Cardiac muscle cell (in vitro differentiated cells and primary cell): Measurements from ENCODE around the gene AK4. TPM values are rescaled to one million over a fixed set of nuclear protein-coding genes. Genes with fewer than 3 reads are reported as not detected.

Experiments used
- DNase-seq, 2 donors: peaks; one replicate each; pipeline versions ENCODE4 v3.0.0 to v3.0.0-alpha.2; 2010 to 2017; ENCODE audit warnings: low read depth in 1 of 2, low spot score in 1 of 2
- H3K27ac ChIP-seq: fragments of 200-600 bp; sonication (generic); 2 replicates; pipeline ENCODE4 v1.5.1; 2016
- H3K27me3 ChIP-seq: fragments of 200-600 bp; sonication (generic); 2 replicates; pipeline ENCODE4 v1.6.0; 2016; ENCODE audit warnings: control low read depth
- H3K36me3 ChIP-seq: fragments of 200-600 bp; sonication (generic); 2 replicates; pipeline ENCODE4 v1.5.1; 2016; ENCODE audit warnings: control low read depth
- H3K4me1 ChIP-seq: fragments of 200-600 bp; sonication (generic); 2 replicates; pipeline ENCODE4 v1.8.1; 2017; ENCODE audit warnings: low read depth, mild to moderate bottlenecking, mixed run types
- H3K4me3 ChIP-seq: fragments of 200-600 bp; sonication (generic); 2 replicates; pipeline ENCODE4 v1.5.1; 2016; ENCODE audit warnings: mild to moderate bottlenecking
- H3K9me3 ChIP-seq: fragments of 200-600 bp; sonication (generic); 2 replicates; pipeline ENCODE4 v1.5.1; 2017; ENCODE audit warnings: low read depth, mild to moderate bottlenecking, control low read depth
- polyA plus RNA-seq: library from polyadenylated mRNA; unstranded; fragments of >200 nt; fragmentation: Nextera tagmentation; extraction: Ambion mirVana; gene quantifications from 2 replicates; pipeline ENCODE4 v1.2.1, GENCODE V29; 2016
- total RNA-seq: library from RNA; depleted of rRNA; stranded (reverse); fragments of >200 nt; gene quantifications from 2 replicates; pipeline ENCODE4 v1.2.3, GENCODE V29; 2016
- TF ChIP-seq, protein P1 (sequence below): IDR thresholded peaks from 2 replicates; pipeline ENCODE4 v1.5.1; 2012; ENCODE audit warnings: low read depth, mild to moderate bottlenecking, low read length

AK4 gene
- total and polyA plus RNA-seq, 2 experiments from 2014 or later, result 93.1 to 133 TPM

DNA sequence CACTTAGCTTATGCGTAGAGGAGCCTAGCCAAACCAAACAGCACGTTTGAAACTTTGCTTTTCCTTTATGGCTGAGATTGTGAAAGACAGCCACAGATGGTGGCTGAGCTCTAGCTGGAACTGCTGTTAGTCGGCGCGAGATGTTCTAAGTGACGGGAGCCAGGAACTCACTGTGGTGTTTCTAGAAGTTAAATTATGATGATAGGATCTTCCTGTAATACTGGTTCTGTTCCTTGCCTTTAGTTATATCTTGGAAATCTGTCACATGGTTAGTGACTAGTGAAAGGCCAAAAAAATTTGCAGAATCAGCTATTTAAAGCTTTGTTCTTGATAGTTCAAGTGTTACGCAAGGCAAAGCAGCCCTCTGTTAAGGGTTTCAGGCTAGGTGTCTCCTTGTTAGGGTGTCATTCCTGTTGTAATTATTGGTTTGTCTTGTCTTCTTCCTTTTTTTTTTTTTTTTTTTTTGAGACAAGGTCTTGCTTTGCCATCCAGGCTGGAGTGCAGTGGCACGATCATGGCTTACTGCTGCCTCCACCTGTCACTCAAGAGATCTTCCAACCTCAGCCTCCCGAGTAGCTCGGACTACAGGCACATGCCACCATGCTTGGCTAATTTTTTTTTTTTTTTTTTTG is 22.6 kb downstream of the AK4 start:
- Histone ChIP-seq H3K36me3 (no peaks in the 10 kb centered on the region), H3K27me3 (no peaks in the 10 kb centered on the region), H3K4me3 (no peak overlapping the region), H3K27ac (peak overlapping the region; percentile 6), H3K4me1 (peaks cover 14% of the 10 kb centered on the region), H3K9me3 (no peaks in the 10 kb centered on the region)
- peak in 1 of 2 donors; percentile 85 for DNase-seq
- TF ChIP-seq, protein P1, sequence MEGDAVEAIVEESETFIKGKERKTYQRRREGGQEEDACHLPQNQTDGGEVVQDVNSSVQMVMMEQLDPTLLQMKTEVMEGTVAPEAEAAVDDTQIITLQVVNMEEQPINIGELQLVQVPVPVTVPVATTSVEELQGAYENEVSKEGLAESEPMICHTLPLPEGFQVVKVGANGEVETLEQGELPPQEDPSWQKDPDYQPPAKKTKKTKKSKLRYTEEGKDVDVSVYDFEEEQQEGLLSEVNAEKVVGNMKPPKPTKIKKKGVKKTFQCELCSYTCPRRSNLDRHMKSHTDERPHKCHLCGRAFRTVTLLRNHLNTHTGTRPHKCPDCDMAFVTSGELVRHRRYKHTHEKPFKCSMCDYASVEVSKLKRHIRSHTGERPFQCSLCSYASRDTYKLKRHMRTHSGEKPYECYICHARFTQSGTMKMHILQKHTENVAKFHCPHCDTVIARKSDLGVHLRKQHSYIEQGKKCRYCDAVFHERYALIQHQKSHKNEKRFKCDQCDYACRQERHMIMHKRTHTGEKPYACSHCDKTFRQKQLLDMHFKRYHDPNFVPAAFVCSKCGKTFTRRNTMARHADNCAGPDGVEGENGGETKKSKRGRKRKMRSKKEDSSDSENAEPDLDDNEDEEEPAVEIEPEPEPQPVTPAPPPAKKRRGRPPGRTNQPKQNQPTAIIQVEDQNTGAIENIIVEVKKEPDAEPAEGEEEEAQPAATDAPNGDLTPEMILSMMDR, result no peak

DNA sequence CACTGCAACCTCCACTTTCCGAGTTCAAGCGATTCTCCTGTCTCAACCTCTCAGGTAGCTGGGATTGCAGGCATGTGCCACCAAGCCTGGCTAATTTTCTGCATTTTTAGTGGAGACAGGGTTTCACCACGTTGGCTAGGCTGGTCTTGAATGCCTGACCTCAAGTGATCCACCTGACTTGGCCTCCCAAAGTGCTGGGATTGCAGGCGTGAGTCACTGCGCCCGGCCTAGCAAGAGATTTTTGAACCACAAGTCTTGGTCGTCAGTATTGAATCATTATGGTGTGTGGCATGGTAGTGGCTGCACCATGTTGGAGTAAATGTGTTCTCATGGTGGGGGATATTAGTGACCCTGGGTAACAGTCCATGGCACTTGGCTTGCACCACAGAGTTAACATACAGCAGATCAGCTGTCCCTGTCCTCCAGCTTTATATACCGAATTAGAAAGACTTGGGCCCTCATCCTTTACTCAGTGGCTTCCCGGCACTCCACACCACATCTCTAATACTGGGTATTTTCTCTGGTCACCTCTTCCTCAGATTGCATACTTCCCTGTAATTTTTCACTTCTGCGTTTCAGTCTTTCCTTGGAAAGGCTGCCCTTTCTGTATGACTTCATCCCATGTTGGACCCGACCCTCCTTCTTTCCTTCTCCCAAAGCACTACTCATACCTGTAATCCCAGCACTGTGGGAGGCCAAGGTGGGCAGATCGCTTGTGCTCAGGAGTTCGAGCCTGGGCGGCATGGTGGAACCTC is 25.1 kb downstream of the AK4 start:
- Histone ChIP-seq H3K27ac (no peak overlapping the region), H3K9me3 (no peaks in the 10 kb centered on the region), H3K4me1 (peaks cover 6% of the 10 kb centered on the region), H3K36me3 (no peaks in the 10 kb centered on the region), H3K27me3 (no peaks in the 10 kb centered on the region), H3K4me3 (no peak overlapping the region)
- no peak for DNase-seq
- TF ChIP-seq, protein P1, result no peak

DNA sequence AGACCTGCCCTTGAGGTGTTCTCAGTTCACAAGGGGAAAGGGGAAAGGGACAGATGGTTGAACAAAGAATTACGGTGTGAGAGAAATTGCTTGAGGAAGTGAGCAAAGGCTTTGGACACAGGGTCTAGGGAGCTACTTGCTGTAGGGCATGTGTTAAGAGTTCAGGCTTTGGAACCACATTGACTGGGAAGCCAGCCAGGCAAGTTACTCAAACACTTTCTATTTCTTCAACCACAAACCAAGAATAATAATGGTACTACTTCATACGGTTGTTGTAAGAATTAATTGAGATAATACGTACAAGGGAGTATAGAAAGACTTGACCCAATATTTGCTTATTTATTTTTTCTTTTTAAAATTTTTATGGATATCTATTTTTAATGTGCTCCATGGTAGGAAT is 26.6 kb downstream of the AK4 start:
- H3K27ac ChIP-seq, result peak overlapping the region; percentile 65
- no peaks in the 10 kb centered on the region for H3K9me3 ChIP-seq
- TF ChIP-seq, protein P1, result no peak
- H3K4me1 ChIP-seq, result peaks cover 6% of the 10 kb centered on the region
- H3K36me3 ChIP-seq, result no peaks in the 10 kb centered on the region
- DNase-seq, result peak in 1 of 2 donors; percentile 99
- H3K4me3 ChIP-seq, result no peak overlapping the region
- no peaks in the 10 kb centered on the region for H3K27me3 ChIP-seq

DNA sequence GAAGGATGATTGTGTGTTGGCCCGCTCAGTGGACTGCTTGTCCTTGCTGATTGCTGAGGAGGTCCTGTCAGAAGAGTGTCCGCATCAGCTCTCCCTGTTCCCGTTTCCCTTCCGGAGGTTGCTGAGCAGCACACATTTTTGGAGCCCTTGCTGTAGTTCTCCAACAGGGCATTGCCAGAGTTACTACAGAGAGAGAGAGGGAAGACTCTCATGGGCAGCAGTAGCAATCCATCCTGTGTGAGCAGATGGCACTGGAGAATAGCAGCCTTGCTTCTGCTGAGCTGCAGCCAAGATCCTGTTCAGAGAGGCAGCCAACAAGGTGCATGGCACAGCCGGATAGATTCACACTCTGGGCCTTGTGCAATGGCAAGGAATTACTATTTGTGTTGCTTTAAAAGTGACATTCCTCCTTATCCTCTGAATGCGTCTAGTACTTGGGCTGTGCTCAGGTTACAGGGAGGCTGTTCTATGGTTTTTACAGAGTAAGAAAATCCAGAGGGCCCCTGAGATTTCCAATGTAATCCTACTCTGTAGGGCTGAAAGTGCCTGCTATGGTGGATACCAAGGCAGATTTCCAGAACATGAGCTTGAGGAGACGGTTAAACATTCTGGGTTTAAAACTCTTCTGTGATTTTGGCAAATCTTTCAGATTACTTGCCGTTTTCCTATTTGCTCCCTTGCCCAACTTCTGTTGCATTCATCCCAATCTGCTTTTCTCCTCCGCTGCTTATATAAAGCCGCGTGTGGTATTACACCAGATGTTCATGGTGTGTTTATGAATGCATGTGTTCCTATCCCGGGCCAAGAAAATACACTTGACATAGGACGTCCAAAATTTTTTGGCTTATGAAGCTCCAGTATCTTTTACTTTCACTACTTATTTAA is 27.4 kb downstream of the AK4 start:
- Histone ChIP-seq H3K4me3 (no peak overlapping the region), H3K4me1 (peaks cover 6% of the 10 kb centered on the region), H3K27ac (peak overlapping the region; percentile 65)

DNA sequence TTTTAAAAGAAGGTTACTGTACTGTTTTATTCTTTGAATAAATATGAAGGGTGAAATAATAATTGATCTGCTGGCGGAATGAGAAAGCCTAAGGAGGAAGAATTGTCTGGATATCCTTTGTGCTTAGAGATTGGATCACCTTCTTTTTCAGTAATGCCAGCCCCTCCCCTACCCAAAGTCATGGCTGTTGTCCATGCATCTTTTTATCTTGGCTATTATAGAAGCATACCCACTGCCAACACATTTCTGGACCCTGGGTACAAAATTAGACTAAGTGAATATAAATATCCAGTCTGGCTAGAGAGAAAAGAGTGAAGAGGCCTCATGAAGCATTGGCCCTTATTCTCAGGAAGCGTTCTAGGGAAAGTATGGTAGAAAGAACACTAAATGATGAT is 28.1 kb downstream of the AK4 start:
- DNase-seq, result no peak
- H3K9me3 ChIP-seq, result no peaks in the 10 kb centered on the region
- H3K4me1 ChIP-seq, result peaks cover 6% of the 10 kb centered on the region
- H3K27ac ChIP-seq, result no peak overlapping the region
- H3K4me3 ChIP-seq, result no peak overlapping the region
- no peaks in the 10 kb centered on the region for H3K36me3 ChIP-seq
- TF ChIP-seq, protein P1, result no peak
- H3K27me3 ChIP-seq, result no peaks in the 10 kb centered on the region

More for the DNA sequence above, 27.4 kb downstream of the AK4 start:
- Histone ChIP-seq H3K36me3 (no peaks in the 10 kb centered on the region), H3K9me3 (no peaks in the 10 kb centered on the region), H3K27me3 (no peaks in the 10 kb centered on the region)
- peak; percentile 46 to 81 for DNase-seq
- TF ChIP-seq, protein P1, result no peak
